SK-N-SH treated with all-trans-retinoic acid at 6 μM for 48 hours (cell line): Measurements from ENCODE around the gene MSL2.

Experiments
- ATAC-seq: fragments of 200-7000 bp; cut with Tn5 transposase; 3 replicates; pipeline ENCODE4 v1.9.1; 2020; ENCODE audit warnings: mild to moderate bottlenecking, moderate library complexity
- ARNTL ChIP-seq: fragments of 450-650 bp; formaldehyde crosslinking; IDR thresholded peaks from 2 replicates; pipeline ENCODE4 v1.5.0; 2020; ENCODE audit warnings: low read depth, mild to moderate bottlenecking, moderate library complexity, borderline replicate concordance
- CREB5 ChIP-seq: fragments of 250-450 bp; sonication (Bioruptor Pico); IDR thresholded peaks from 2 replicates; pipeline ENCODE4 v1.5.1; 2020; ENCODE audit warnings: low read depth, mild to moderate bottlenecking, moderate library complexity
- CSDC2 ChIP-seq: fragments of 250-450 bp; sonication (Bioruptor Pico); IDR thresholded peaks from 2 replicates; pipeline ENCODE4 v1.5.0; 2020; ENCODE audit warnings: mild to moderate bottlenecking, moderate library complexity
- ESRRG ChIP-seq: fragments of 250-450 bp; sonication (Bioruptor Pico); IDR thresholded peaks from 2 replicates; pipeline ENCODE4 v1.6.1; 2021; ENCODE audit warnings: mild to moderate bottlenecking
- GLIS3 ChIP-seq: fragments of 250-450 bp; sonication (Bioruptor Pico); IDR thresholded peaks from 2 replicates; pipeline ENCODE4 v1.5.0; 2020; ENCODE audit warnings: mild to moderate bottlenecking, moderate library complexity
- ISL1 ChIP-seq: fragments of 250-450 bp; sonication (Bioruptor Pico); IDR thresholded peaks from 2 replicates; pipeline ENCODE4 v2.1.2; 2022; ENCODE audit warnings: mild to moderate bottlenecking, moderate library complexity
- OSR1 ChIP-seq: fragments of 250-450 bp; sonication (Bioruptor Pico); IDR thresholded peaks from 2 replicates; pipeline ENCODE4 v1.8.0; 2022; ENCODE audit warnings: moderate library complexity, mild to moderate bottlenecking, inconsistent platforms
- PPARA ChIP-seq: fragments of 250-450 bp; sonication (Bioruptor Pico); IDR thresholded peaks from 2 replicates; pipeline ENCODE4 v1.5.0; 2020; ENCODE audit warnings: mild to moderate bottlenecking, borderline replicate concordance
- SNAI2 ChIP-seq: fragments of 250-450 bp; sonication (Bioruptor Pico); IDR thresholded peaks from 2 replicates; pipeline ENCODE4 v1.5.0; 2020; ENCODE audit warnings: mild to moderate bottlenecking, moderate library complexity
- TCF4 ChIP-seq: fragments of 250-450 bp; sonication (Bioruptor Pico); IDR thresholded peaks from 2 replicates; pipeline ENCODE4 v1.8.0; 2021; ENCODE audit warnings: mild to moderate bottlenecking, moderate library complexity, borderline replicate concordance
- TOX ChIP-seq: fragments of 250-450 bp; sonication (Bioruptor Pico); IDR thresholded peaks from 2 replicates; pipeline ENCODE4 v1.8.0; 2021; ENCODE audit warnings: mild to moderate bottlenecking, moderate library complexity, borderline replicate concordance
- ZC3H10 ChIP-seq: fragments of 250-450 bp; sonication (Bioruptor Pico); IDR thresholded peaks from 2 replicates; pipeline ENCODE4 v1.5.1; 2021; ENCODE audit warnings: mild to moderate bottlenecking, moderate library complexity
- ZFP3 ChIP-seq: fragments of 250-450 bp; sonication (Bioruptor Pico); IDR thresholded peaks from 2 replicates; pipeline ENCODE4 v1.5.0; 2020; ENCODE audit warnings: mild to moderate bottlenecking, moderate library complexity
- ZFP30 ChIP-seq: fragments of 450-650 bp; formaldehyde crosslinking; IDR thresholded peaks from 2 replicates; pipeline ENCODE4 v1.5.0; 2022; ENCODE audit warnings: mild to moderate bottlenecking, moderate library complexity
- ZNF565 ChIP-seq: fragments of 450-650 bp; formaldehyde crosslinking; conservative IDR thresholded peaks from 2 replicates; pipeline ENCODE4 v1.5.0; 2020; ENCODE audit warnings: low read depth, mild to moderate bottlenecking, moderate library complexity
- ZNF70 ChIP-seq: fragments of 450-650 bp; formaldehyde crosslinking; IDR thresholded peaks from 2 replicates; pipeline ENCODE4 v1.5.0; 2020; ENCODE audit warnings: mild to moderate bottlenecking, moderate library complexity
- ZNF8 ChIP-seq: fragments of 450-650 bp; formaldehyde crosslinking; IDR thresholded peaks from 2 replicates; pipeline ENCODE4 v1.5.0; 2020; ENCODE audit warnings: mild to moderate bottlenecking, moderate library complexity
- TF ChIP-seq, protein P1 (sequence below): fragments of 250-450 bp; sonication (Bioruptor Pico); IDR thresholded peaks from 2 replicates; pipeline ENCODE4 v1.8.0; 2020; ENCODE audit warnings: mild to moderate bottlenecking, moderate library complexity, borderline replicate concordance
- TF ChIP-seq, protein P2 (sequence below): fragments of 250-450 bp; sonication (Bioruptor Pico); IDR thresholded peaks from 2 replicates; pipeline ENCODE4 v1.5.1; 2021; ENCODE audit warnings: mild to moderate bottlenecking, moderate library complexity
- TF ChIP-seq, protein P3 (sequence below): fragments of 250-450 bp; sonication (Bioruptor Pico); IDR thresholded peaks from 2 replicates; pipeline ENCODE4 v1.5.0; 2020; ENCODE audit warnings: mild to moderate bottlenecking, moderate library complexity

Gene MSL2

GRCh38 chr3:136237103-136237502 lies 41.0 kb upstream of the MSL2 start:
- TF ChIP-seq, protein P1, sequence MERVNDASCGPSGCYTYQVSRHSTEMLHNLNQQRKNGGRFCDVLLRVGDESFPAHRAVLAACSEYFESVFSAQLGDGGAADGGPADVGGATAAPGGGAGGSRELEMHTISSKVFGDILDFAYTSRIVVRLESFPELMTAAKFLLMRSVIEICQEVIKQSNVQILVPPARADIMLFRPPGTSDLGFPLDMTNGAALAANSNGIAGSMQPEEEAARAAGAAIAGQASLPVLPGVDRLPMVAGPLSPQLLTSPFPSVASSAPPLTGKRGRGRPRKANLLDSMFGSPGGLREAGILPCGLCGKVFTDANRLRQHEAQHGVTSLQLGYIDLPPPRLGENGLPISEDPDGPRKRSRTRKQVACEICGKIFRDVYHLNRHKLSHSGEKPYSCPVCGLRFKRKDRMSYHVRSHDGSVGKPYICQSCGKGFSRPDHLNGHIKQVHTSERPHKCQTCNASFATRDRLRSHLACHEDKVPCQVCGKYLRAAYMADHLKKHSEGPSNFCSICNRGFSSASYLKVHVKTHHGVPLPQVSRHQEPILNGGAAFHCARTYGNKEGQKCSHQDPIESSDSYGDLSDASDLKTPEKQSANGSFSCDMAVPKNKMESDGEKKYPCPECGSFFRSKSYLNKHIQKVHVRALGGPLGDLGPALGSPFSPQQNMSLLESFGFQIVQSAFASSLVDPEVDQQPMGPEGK (CRISPR knock-in tag) = no peak
- no peak for TF ChIP-seq ARNTL (CRISPR knock-in tag)
- no peak for TF ChIP-seq ZFP3 (CRISPR knock-in tag)
- no peak for TF ChIP-seq PPARA (CRISPR knock-in tag)
- no peak for TF ChIP-seq ZNF70 (CRISPR knock-in tag)
- no peak for TF ChIP-seq ZFP30 (CRISPR knock-in tag)
- no peak for TF ChIP-seq CREB5 (CRISPR knock-in tag)
- TF ChIP-seq ZNF8 = no peak
- TF ChIP-seq, protein P2, sequence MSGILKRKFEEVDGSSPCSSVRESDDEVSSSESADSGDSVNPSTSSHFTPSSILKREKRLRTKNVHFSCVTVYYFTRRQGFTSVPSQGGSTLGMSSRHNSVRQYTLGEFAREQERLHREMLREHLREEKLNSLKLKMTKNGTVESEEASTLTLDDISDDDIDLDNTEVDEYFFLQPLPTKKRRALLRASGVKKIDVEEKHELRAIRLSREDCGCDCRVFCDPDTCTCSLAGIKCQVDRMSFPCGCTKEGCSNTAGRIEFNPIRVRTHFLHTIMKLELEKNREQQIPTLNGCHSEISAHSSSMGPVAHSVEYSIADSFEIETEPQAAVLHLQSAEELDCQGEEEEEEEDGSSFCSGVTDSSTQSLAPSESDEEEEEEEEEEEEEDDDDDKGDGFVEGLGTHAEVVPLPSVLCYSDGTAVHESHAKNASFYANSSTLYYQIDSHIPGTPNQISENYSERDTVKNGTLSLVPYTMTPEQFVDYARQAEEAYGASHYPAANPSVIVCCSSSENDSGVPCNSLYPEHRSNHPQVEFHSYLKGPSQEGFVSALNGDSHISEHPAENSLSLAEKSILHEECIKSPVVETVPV (CRISPR knock-in tag) = no peak
- no peak for TF ChIP-seq ZC3H10 (CRISPR knock-in tag)
- no peak for TF ChIP-seq TOX (CRISPR knock-in tag)
- TF ChIP-seq, protein P3, sequence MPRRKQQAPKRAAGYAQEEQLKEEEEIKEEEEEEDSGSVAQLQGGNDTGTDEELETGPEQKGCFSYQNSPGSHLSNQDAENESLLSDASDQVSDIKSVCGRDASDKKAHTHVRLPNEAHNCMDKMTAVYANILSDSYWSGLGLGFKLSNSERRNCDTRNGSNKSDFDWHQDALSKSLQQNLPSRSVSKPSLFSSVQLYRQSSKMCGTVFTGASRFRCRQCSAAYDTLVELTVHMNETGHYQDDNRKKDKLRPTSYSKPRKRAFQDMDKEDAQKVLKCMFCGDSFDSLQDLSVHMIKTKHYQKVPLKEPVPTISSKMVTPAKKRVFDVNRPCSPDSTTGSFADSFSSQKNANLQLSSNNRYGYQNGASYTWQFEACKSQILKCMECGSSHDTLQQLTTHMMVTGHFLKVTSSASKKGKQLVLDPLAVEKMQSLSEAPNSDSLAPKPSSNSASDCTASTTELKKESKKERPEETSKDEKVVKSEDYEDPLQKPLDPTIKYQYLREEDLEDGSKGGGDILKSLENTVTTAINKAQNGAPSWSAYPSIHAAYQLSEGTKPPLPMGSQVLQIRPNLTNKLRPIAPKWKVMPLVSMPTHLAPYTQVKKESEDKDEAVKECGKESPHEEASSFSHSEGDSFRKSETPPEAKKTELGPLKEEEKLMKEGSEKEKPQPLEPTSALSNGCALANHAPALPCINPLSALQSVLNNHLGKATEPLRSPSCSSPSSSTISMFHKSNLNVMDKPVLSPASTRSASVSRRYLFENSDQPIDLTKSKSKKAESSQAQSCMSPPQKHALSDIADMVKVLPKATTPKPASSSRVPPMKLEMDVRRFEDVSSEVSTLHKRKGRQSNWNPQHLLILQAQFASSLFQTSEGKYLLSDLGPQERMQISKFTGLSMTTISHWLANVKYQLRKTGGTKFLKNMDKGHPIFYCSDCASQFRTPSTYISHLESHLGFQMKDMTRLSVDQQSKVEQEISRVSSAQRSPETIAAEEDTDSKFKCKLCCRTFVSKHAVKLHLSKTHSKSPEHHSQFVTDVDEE = no peak
- no peak for TF ChIP-seq CSDC2 (CRISPR knock-in tag)
- TF ChIP-seq TCF4 = no peak
- TF ChIP-seq OSR1 (CRISPR knock-in tag) = no peak
- TF ChIP-seq ZNF565 (CRISPR knock-in tag) = no peak
- no peak for TF ChIP-seq ISL1 (CRISPR knock-in tag)
- TF ChIP-seq SNAI2 (CRISPR knock-in tag) = no peak
- ATAC-seq = no peak

GRCh38 chr3:136236109-136236508 lies 40.0 kb upstream of the MSL2 start:
- no peak for TF ChIP-seq OSR1 (CRISPR knock-in tag)
- TF ChIP-seq CSDC2 (CRISPR knock-in tag) = no peak
- TF ChIP-seq, protein P2 (CRISPR knock-in tag) = no peak
- no peak for TF ChIP-seq ZFP30 (CRISPR knock-in tag)
- no peak for TF ChIP-seq TOX (CRISPR knock-in tag)
- no peak for TF ChIP-seq ZNF8
- TF ChIP-seq ESRRG (CRISPR knock-in tag) = no peak
- no peak for TF ChIP-seq ISL1 (CRISPR knock-in tag)
- TF ChIP-seq, protein P1 (CRISPR knock-in tag) = no peak
- TF ChIP-seq TCF4 = no peak
- no peak for TF ChIP-seq GLIS3 (CRISPR knock-in tag)
- no peak for TF ChIP-seq ZC3H10 (CRISPR knock-in tag)
- no peak for TF ChIP-seq SNAI2 (CRISPR knock-in tag)
- ATAC-seq = no peak
